Measurements from ENCODE around the gene F13A1. TPM values are rescaled to one million over a fixed set of nuclear protein-coding genes. Genes with fewer than 3 reads are reported as not detected.

F13A1 gene
- total and polyA plus RNA-seq, 2 of the 8 experiments (the other 6 are each of a cell fraction or from before 2014, with no cell fraction given) = 0.57 to 1.5 TPM

DNA sequence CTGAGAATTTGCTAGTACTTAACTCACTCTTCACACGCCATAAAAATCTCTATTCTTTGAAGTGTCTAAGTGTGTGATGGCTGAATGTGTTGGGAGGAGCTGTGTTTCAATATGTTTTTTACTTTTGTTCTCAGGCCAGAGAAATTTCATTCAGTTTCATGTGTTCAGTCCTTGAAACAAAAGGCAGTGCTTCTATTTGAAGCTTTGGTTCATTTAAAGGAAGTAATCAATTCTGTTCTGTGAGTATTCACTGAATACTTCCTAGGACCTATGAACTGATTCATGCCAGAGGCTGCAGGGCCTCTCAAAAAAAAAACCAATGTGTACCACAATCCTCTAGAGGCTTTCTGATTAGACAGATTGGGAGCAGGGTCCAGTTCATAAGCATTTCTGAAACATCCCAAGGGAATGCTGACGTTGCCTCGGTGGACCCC lies 12.4 kb upstream of the F13A1 start (continued):
- TF ChIP-seq, protein P1, sequence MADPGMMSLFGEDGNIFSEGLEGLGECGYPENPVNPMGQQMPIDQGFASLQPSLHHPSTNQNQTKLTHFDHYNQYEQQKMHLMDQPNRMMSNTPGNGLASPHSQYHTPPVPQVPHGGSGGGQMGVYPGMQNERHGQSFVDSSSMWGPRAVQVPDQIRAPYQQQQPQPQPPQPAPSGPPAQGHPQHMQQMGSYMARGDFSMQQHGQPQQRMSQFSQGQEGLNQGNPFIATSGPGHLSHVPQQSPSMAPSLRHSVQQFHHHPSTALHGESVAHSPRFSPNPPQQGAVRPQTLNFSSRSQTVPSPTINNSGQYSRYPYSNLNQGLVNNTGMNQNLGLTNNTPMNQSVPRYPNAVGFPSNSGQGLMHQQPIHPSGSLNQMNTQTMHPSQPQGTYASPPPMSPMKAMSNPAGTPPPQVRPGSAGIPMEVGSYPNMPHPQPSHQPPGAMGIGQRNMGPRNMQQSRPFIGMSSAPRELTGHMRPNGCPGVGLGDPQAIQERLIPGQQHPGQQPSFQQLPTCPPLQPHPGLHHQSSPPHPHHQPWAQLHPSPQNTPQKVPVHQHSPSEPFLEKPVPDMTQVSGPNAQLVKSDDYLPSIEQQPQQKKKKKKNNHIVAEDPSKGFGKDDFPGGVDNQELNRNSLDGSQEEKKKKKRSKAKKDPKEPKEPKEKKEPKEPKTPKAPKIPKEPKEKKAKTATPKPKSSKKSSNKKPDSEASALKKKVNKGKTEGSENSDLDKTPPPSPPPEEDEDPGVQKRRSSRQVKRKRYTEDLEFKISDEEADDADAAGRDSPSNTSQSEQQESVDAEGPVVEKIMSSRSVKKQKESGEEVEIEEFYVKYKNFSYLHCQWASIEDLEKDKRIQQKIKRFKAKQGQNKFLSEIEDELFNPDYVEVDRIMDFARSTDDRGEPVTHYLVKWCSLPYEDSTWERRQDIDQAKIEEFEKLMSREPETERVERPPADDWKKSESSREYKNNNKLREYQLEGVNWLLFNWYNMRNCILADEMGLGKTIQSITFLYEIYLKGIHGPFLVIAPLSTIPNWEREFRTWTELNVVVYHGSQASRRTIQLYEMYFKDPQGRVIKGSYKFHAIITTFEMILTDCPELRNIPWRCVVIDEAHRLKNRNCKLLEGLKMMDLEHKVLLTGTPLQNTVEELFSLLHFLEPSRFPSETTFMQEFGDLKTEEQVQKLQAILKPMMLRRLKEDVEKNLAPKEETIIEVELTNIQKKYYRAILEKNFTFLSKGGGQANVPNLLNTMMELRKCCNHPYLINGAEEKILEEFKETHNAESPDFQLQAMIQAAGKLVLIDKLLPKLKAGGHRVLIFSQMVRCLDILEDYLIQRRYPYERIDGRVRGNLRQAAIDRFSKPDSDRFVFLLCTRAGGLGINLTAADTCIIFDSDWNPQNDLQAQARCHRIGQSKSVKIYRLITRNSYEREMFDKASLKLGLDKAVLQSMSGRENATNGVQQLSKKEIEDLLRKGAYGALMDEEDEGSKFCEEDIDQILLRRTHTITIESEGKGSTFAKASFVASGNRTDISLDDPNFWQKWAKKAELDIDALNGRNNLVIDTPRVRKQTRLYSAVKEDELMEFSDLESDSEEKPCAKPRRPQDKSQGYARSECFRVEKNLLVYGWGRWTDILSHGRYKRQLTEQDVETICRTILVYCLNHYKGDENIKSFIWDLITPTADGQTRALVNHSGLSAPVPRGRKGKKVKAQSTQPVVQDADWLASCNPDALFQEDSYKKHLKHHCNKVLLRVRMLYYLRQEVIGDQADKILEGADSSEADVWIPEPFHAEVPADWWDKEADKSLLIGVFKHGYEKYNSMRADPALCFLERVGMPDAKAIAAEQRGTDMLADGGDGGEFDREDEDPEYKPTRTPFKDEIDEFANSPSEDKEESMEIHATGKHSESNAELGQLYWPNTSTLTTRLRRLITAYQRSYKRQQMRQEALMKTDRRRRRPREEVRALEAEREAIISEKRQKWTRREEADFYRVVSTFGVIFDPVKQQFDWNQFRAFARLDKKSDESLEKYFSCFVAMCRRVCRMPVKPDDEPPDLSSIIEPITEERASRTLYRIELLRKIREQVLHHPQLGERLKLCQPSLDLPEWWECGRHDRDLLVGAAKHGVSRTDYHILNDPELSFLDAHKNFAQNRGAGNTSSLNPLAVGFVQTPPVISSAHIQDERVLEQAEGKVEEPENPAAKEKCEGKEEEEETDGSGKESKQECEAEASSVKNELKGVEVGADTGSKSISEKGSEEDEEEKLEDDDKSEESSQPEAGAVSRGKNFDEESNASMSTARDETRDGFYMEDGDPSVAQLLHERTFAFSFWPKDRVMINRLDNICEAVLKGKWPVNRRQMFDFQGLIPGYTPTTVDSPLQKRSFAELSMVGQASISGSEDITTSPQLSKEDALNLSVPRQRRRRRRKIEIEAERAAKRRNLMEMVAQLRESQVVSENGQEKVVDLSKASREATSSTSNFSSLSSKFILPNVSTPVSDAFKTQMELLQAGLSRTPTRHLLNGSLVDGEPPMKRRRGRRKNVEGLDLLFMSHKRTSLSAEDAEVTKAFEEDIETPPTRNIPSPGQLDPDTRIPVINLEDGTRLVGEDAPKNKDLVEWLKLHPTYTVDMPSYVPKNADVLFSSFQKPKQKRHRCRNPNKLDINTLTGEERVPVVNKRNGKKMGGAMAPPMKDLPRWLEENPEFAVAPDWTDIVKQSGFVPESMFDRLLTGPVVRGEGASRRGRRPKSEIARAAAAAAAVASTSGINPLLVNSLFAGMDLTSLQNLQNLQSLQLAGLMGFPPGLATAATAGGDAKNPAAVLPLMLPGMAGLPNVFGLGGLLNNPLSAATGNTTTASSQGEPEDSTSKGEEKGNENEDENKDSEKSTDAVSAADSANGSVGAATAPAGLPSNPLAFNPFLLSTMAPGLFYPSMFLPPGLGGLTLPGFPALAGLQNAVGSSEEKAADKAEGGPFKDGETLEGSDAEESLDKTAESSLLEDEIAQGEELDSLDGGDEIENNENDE (IDR thresholded peaks at IDR 0.05; ENCODE audit: insufficient replicate concordance, low read length) = no peak
- no peak for TF ChIP-seq BCL11A (IDR thresholded peaks at IDR 0.05; ENCODE audit: low read depth in 2 of 2, low read length in 2 of 2)
- TF ChIP-seq POLR2A (IDR thresholded peaks at IDR 0.05; ENCODE audit: control extremely low read depth in 1 of 2, low read depth in 2 of 2, low read length in 2 of 2) = no peak
- no peak for TF ChIP-seq KDM5A (IDR thresholded peaks at IDR 0.05; ENCODE audit: low read length)
- no peak for TF ChIP-seq ATF3 (IDR thresholded peaks at IDR 0.05; ENCODE audit: insufficient read depth, low read depth, low read length)
- TF ChIP-seq SP2 (IDR thresholded peaks at IDR 0.05; ENCODE audit: low read length) = no peak

All from H1 (cell line).